Upper lobe of right lung (tissue), 1 donor: ENCODE measurements around the gene ASPHD2. TPM values are rescaled to one million over a fixed set of nuclear protein-coding genes. Genes with fewer than 3 reads are reported as not detected.
A peak's percentile ranks its signal among the peaks of the same experiment; 100 is the strongest.

Source experiments
- ATAC-seq: fragments of 200-7000 bp; cut with Tn5 transposase; one replicate; pipeline ENCODE4 v1.9.1; 2020; ENCODE audit warnings: mild to moderate bottlenecking, moderate library complexity
- DNase-seq: peaks from one replicate; pipeline ENCODE4 v3.0.0-alpha.2; 2020
- H3K27ac ChIP-seq: fragments of 200-600 bp; one replicate; pipeline ENCODE4 v1.8.0; 2022
- H3K27me3 ChIP-seq: fragments of 200-600 bp; one replicate; pipeline ENCODE4 v1.8.0; 2022; ENCODE audit warnings: mild to moderate bottlenecking
- H3K36me3 ChIP-seq: fragments of 200-600 bp; one replicate; pipeline ENCODE4 v1.8.0; 2022
- H3K4me1 ChIP-seq: fragments of 200-600 bp; one replicate; pipeline ENCODE4 v1.8.0; 2022
- H3K4me3 ChIP-seq: fragments of 200-600 bp; one replicate; pipeline ENCODE4 v1.8.0; 2022; ENCODE audit warnings: mild to moderate bottlenecking
- H3K9me3 ChIP-seq: fragments of 200-600 bp; one replicate; pipeline ENCODE4 v1.8.0; 2022
- CTCF ChIP-seq: fragments of 200-600 bp; IDR thresholded peaks from one replicate; pipeline ENCODE4 v1.8.0; 2022; ENCODE audit warnings: antibody characterized with exemption
- intact Hi-C: fragments of 100-400 bp; cut with DNase I; formaldehyde crosslinking; loops from one replicate; pipeline ENCODE4 v1.11.0; 2022
- total RNA-seq: library from RNA; stranded (reverse); fragmentation: NEBNext Ultra II Directional; extraction: Animal tissue kit (Norgen Biotek cat#: 25700); gene quantifications from one replicate; pipeline ENCODE4 v1.2.1, GENCODE V29; 2021
- donor health status: DM: no; HTN: yes; CAD: no; lungs with severe emphysema.

Gene ASPHD2
- total RNA-seq, 1 donor from 2014 or later = 1.2 TPM

GRCh38 chr22:26480611-26480932, 51.5 kb downstream of the ASPHD2 start:
- Histone ChIP-seq H3K27me3 (no peaks in the 10 kb centered on the region), H3K36me3 (peaks cover 25% of the 10 kb centered on the region), H3K4me3 (no peak overlapping the region), H3K9me3 (no peaks in the 10 kb centered on the region), H3K27ac (no peak overlapping the region), H3K4me1 (peaks cover 55% of the 10 kb centered on the region)
- DNase-seq (no peak), ATAC-seq (no peak)
- intact Hi-C loops = no loop called here
- no peak for TF ChIP-seq CTCF

GRCh38 chr22:26481112-26481693, 52.1 kb downstream of the ASPHD2 start:
- peaks cover 19% of the 10 kb centered on the region for H3K36me3 ChIP-seq
- no peak overlapping the region for H3K27ac ChIP-seq
- peaks cover 58% of the 10 kb centered on the region for H3K4me1 ChIP-seq
- TF ChIP-seq CTCF = no peak
- H3K4me3 ChIP-seq = no peak overlapping the region
- no peak for ATAC-seq
- intact Hi-C loops = no loop called here
- no peaks in the 10 kb centered on the region for H3K27me3 ChIP-seq
- no peaks in the 10 kb centered on the region for H3K9me3 ChIP-seq
- DNase-seq = no peak

- Histone ChIP-seq H3K27ac (no peak overlapping the region), H3K4me1 (peaks cover 58% of the 10 kb centered on the region), H3K4me3 (no peak overlapping the region), H3K27me3 (no peaks in the 10 kb centered on the region), H3K36me3 (peaks cover 14% of the 10 kb centered on the region), H3K9me3 (no peaks in the 10 kb centered on the region)
- no peak for TF ChIP-seq CTCF
- DNase-seq (no peak), ATAC-seq (no peak)
- intact Hi-C loops = no loop called here
Observed at GRCh38 chr22:26481694-26482093, 52.6 kb downstream of the ASPHD2 start.

GRCh38 chr22:26482161-26482560, 53.1 kb downstream of the ASPHD2 start:
- H3K4me3 ChIP-seq = no peak overlapping the region
- intact Hi-C loops = no loop called here
- ATAC-seq (no peak), DNase-seq (no peak)
- H3K27me3 ChIP-seq = no peaks in the 10 kb centered on the region
- H3K36me3 ChIP-seq = peaks cover 13% of the 10 kb centered on the region
- H3K9me3 ChIP-seq = no peaks in the 10 kb centered on the region
- no peak for TF ChIP-seq CTCF
- H3K4me1 ChIP-seq = peaks cover 58% of the 10 kb centered on the region
- no peak overlapping the region for H3K27ac ChIP-seq

GRCh38 chr22:26483043-26483438, 54.0 kb downstream of the ASPHD2 start:
- no peak for DNase-seq
- H3K4me1 ChIP-seq = peaks cover 58% of the 10 kb centered on the region
- no peaks in the 10 kb centered on the region for H3K27me3 ChIP-seq
- H3K36me3 ChIP-seq = peaks cover 13% of the 10 kb centered on the region
- TF ChIP-seq CTCF = no peak
- ATAC-seq = no peak
- peak overlapping the region; percentile 97 for H3K4me3 ChIP-seq
- intact Hi-C loops = no loop called here
- H3K27ac ChIP-seq = peak overlapping the region; percentile 98
- no peaks in the 10 kb centered on the region for H3K9me3 ChIP-seq
